Activated T-cell treated with anti-CD3 and anti-CD28 coated beads for 1 hour (primary cell): Measurements from ENCODE around the gene CDH4.
"Not testable (repeated sequence)": the region's sequence is repeated elsewhere in the genome, so short reads cannot be mapped to it uniquely, and the experiment has no call there.

ENCODE experiments used
- DNase-seq: peaks from one replicate; pipeline ENCODE4 v3.0.0-alpha.2; 2020; ENCODE audit warnings: low read depth

Gene CDH4

DNA sequence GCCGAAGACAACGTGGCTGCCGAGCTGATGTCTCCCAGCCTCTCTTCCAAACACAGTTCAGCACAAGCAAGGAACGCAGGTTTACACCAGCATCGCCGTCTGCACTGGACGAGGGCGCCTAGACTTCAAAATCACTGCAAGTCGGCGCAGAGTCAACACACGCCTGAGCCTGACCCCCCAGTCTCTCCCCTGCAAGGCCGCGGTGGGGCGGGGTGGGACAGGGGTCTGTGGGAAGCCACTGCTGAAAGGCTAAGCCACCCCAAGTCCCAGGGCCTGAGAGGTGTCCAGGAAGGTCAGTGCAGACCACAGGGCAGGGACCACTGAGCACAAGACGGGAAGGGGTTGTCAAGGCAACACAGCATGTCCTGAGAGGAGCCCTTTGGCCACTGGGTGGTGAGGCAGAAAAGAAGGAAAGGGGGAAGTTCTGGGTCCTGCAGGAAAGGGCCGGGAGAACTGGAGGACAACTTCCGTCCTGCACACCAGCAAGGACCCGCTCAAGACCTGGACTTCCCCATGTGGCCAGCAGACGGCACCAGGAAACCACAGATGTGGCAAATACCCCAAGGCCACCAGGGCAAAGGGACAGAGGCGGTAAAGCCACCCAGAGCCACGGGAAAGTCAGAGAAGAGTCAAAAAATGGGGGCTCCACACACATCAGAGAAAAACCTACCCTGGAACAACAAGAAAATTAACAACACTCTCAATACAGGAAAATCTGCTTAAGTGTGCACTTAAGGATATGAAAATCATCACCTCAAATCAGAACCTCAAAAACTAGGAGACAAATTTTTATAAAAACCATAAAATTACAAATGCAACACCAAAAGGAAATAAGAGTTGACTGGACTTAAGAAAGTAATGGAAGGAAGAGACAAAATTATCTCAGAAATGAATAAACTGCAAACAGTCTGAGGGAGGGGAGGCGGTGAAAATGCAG, 728.9 kb downstream of the CDH4 start:
- DNase-seq, result no peak

DNA sequence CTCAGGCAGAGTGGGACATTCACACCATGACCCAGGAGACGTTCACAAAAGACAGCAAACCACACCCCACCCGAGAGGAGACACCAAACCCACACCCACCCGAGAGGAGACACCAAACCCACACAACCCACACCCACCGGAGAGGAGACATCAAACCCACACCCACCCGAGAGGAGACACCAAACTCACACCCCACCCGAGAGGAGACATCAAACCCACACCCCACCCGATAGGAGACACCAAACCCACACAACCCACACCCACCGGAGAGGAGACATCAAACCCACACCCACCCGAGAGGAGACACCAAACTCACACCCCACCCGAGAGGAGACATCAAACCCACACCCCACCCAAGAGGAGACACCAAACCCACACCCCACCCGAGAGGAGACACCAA, 729.6 kb downstream of the CDH4 start:
- not testable (repeated sequence) for DNase-seq

DNA sequence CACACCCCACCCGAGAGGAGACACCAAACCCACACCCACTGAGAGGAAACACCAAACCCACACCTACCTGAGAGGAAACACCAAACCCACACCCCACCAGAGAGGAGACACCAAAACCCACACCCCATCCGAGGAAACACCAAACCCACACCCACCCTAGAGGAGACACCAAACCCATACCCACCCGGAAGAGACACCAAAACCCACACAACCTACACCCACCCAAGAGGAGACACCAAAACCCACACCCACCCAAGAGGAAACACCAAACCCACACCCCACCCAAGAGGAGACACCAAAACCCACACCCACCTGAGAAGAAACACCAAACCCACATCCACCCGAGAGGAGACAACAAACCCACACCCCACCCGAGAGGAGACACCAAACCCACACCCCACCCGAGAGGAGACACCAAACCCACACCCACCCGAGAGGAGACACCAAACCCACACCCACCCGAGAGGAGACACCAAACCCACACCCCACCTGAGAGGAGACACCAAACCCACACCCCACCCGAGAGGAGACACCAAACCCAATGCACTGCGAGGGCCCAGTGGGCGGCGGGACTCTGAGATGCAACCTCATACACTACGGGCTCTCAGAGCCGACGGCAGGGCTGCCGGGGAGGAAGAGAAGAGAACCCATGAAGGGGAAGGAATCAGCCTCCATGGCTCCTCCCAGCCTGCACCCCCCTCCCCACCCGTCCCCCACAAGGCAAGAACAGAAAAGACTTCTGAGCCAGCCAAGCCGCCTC, 730.3 kb downstream of the CDH4 start:
- DNase-seq, result no peak

DNA sequence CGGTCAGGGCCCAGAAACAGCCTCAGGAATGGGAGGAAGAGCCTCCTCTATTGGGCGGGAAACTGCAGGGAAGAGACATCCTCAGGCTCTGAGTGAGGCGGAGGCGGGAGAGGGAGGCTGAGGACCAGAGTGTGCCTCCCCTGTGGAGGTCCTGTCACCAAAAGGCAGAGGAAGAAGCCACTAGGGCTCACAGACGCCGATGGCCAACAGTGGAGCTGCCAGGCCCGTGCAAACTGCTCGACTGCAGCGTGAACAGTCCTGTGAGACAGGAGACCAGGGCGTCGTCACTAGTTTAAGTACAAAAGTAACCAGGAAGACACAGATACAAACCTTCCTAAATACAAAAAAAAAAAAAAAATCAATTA, 730.9 kb downstream of the CDH4 start:
- DNase-seq, result no peak

DNA sequence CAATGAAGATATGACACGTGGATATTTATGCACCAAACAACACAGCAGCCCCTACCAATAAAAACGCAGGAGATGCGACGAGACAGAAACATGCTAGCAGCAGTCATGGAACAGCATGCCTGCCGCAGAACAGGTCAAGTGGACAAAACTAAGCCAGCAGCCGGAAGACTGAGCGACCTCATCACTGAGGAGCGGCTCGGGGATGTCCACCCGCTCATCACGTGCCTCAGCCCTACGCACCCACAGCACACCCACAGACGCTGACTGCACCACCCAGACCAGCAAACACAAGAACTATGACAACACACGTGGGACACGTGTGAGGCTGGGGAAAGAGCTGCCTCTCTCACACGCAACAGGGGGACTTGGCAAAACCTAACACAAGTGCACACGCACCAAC, 731.9 kb downstream of the CDH4 start:
- DNase-seq, result no peak

DNA sequence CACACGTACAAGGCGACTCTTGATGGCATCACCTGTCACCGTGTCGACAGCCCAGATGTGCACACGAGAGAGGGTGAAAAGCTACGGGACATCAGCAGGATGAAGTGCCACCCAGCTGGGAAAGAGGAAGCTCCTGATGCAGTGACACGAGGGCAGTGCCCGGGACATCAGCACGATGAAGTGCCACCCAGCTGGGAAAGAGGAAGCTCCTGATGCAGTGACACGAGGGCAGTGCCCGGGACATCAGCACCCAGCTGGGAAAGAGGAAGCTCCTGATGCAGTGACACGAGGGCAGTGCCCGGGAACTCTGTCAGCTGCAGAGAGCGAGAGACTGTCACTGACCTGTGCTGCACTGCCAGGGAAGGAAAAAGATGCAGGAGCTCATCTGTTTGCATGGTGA, 732.4 kb downstream of the CDH4 start:
- DNase-seq, result not testable (repeated sequence)

DNA sequence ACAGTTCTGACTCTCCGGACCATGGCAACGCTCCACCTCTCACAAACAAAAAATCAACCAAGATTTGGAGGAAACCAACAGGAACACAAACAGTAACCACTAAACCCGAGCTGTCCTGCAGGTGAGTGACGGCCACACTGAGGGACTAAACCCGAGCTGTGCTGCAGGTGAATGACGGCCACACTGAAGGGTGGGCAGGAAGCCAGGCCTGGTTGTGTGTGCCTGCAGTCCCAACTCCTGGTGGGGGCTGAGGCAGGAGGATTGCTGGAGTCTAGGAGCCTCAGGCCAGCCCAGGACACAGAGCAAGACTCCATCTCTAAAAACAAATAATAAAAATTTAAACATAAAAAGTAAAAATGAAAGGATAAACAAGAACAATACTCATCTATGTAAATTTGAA, 733.0 kb downstream of the CDH4 start:
- DNase-seq, result no peak

DNA sequence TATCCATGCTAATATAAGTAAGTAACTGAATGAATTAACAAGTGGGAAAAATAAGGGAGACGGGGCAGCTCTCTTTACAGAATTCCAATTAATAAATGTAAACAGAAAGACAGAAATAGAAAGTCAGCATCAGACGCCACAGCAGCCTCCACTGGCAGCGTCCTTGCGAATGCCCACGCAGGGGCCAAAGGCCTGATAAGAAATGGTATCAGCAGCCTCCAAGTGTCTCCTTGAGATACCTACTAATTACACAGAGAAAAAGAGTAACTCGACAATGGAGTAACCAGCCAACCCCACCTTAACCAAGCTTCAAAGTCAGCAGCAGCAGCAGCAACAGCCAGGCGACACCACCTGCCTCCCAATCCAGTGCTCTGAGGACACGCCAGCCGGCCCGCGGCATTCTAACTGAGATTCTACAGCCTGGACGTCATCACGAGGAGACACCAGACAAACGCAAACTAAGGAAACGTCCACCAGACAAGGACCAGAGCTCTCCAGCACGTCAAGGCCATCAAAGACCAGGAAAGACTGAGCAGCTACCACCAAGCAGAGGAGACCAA, 734.8 kb downstream of the CDH4 start:
- no peak for DNase-seq

DNA sequence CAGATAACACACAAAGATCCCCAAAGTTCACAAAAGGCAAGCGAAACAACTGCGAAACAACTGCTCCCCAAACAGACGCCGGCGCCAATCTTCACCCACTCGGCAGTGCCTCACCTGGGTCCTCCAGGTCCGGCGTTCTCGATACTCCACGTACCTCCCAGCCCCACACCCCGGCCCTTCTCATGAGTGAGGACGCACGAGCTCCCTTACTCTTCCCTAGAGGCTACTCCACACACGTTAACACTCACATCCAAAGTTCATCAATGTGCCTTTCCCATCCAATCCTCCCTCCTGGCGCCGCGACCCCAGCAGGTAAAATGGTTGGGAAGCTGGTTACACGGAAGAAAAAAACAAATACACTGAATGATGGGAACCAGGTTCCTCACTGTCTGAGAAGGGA, 736.6 kb downstream of the CDH4 start:
- no peak for DNase-seq

DNA sequence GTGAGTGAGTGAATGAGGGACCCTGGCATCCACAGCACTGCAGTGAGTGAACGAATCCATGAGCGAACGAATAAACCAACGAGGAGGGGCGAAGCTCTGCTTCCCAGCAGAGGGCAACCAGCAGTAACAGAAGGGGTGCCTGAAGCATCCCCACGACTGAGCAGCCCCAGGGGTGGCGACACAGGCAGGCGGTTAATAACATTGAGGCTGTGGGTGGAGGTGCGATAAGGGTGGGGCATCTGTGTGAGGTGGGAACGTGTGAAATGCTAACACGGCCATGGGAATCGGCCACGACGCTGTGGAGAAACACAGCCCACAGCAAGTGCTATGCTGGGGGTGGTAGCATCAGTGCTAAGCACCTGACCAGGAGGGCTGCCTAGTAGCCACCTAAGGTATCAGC, 737.7 kb downstream of the CDH4 start:
- DNase-seq, result no peak
